ENCODE measurements around the gene WDFY2.

GRCh38 chr13:51663973-51664957 is 80.0 kb downstream of the WDFY2 start:
- TF ChIP-seq POLR2A (IDR thresholded peaks at IDR 0.05) = no peak
- TF ChIP-seq, protein P1, sequence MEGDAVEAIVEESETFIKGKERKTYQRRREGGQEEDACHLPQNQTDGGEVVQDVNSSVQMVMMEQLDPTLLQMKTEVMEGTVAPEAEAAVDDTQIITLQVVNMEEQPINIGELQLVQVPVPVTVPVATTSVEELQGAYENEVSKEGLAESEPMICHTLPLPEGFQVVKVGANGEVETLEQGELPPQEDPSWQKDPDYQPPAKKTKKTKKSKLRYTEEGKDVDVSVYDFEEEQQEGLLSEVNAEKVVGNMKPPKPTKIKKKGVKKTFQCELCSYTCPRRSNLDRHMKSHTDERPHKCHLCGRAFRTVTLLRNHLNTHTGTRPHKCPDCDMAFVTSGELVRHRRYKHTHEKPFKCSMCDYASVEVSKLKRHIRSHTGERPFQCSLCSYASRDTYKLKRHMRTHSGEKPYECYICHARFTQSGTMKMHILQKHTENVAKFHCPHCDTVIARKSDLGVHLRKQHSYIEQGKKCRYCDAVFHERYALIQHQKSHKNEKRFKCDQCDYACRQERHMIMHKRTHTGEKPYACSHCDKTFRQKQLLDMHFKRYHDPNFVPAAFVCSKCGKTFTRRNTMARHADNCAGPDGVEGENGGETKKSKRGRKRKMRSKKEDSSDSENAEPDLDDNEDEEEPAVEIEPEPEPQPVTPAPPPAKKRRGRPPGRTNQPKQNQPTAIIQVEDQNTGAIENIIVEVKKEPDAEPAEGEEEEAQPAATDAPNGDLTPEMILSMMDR (IDR thresholded peaks at IDR 0.05) = no peak

Data from body of pancreas (tissue), 4 donors.